HCEC 1CT (cell line): ENCODE measurements around the gene TMEM144.

Experiments
- DNase-seq: peaks from one replicate; pipeline ENCODE4 v3.0.0-alpha.2; 2017

The TMEM144 gene

DNA sequence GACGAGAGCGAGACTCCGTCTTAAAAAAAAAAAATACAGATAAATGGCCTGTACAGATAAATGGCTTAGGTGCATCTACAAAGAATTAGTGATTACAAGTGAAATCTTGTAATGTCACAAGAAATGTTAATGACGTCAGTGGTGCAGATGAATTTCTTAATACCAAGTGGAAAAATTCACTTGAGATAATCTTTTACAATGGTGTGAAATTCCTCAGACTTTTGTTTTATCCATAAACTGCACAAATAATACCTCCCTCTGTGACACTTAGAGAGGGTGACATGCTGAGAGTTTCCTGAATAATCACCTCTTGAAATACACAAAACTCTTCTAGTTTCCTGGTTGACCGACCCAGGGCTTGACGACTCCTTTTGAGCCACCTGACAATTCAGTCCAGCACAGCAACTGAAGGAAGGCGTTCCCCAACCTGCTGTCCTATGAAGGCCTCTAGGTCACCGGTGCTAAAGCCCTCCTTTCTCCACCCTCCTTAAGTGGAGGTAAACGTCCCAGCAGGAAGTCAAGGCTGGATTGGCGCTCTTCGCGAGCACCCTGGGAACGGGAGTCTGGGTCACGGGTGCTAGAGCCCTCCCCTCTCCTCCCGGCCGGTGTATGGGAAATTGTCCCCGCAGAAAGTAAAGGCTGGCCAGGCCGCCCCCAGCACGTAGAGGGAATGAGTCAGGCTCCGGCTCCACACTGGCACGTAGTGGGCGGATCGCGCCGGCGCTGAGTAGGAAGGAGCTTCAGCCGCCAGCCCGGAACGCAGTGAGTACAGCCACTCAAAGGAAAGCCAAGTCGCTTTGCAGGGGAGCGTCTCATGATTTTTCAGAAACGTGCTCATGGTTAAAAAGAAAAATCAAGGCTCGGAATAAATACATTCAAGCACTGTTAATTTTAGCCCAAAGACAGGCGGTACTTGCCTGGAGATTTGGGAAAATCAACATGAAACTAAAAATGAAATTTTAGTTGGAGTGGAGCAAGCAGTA, at the start of gene TMEM144:
TSS of gene TMEM144 (plus strand) at position 662 of the 983 bp plus-strand sequence. CDS start 2,182 bp downstream, outside the sequence.
- DNase-seq: peak; percentile 78

DNA sequence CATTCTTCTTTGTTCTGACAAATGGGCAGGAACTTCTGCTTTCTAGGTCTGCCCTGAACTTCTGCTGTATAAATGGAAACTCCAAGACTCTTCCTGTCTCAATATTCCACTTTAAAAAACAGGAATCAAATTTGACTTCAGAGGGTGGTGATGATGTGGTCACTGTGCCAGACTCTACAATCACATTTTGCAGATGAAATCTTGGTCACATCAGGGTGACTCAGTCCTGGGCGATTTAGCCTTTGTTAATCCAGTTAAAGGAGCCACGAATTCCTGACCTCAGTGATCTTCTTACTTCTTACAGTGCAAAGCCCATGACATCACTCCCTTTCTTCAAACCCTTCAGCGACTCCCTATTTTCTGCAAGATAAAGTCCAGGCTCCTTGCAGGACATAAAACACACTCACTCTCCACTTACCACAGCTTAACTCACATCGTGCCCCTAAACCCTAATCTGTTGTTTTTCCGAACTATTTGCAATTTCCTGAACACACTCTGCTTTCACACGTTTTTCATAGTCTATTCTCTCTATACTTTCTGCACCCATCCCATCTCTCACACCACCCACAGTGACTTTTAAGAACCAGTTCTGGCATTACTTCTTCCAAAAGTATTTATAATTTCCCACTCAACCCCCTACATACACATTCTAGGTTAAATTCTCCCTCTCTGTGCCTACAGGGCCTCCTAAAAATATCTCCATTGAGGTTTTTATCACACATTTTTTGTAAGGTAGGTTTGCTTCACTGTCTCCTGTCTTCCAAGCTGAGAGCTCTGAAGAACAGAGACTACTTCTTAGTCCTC, 48.5 kb upstream of the TMEM144 start:
- DNase-seq: peak; percentile 86

DNA sequence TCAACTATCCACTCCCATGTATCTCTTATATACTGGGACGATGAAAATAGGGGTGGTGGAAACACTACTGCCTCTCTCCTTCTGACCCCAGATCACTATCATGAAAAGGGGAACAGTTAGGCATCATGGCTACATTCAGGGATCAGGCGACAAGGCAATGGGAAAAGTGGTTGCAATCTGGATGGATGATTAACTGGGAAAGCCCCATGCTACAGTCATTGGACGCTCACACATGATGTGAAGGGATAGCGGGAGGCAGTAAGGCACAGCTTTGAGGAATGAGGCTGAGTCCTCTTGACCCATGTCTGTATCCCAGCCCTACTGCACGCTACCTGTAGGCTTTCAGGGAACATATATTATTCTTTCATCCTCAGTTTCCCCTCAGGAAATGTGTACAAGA, 47.7 kb upstream of the TMEM144 start:
- DNase-seq: no peak

DNA sequence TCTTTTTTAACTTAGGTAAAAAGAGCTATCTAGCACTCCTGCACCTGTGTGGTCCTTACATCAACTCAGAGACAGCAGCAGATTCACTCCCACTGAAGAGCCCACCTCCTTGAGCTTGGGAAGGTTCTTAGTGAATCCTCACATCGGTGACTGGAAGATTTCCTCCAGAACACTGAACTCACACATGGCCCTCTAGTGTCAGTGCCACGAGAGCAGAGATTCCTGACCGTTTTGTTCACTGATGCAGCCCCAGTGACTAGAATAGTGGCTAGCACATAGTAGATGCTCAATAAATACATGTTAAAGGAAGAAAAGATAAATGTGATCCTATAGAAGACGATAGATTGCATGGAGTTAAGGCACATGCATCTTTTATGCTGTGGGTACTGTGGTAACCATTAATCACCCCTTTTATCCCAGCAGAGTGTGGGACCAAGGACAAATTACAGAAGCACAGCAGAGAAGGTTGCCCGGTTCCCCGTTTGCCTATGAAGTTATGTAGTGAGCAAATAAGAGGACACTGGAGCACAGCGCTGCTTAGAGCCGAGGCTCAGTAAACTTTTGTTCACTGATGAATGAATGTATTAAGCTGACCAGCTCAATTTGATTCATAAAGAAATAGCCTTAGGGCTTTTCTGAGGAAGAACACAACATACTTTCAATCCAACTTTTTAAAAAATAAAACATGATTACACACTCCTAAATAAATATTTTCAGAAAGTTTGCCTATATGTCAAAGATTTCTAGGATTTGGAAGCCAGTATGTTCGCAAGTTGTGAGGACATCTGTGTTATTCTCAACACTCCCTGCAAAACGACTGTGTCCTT, 46.1 kb upstream of the TMEM144 start:
- no peak for DNase-seq

DNA sequence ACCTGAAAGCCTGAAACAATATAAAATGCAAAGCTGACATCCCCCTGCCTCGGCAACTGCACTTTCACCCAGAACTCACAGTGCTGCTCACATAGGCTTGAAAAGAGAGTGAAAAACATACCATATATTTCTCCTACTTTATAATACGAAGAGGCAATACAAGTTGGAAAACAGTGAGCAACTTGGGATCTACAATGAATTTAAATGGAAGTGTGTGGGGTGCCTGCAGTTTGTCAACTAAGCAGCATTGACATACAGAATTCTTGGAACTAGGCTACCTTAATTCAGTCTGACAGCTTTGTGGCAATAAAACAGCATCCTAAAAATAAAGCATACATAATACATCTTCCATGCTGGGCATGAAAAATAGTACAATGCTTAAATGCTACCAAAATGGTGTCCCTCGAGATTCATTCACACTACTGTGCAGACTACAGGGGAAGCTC, 45.5 kb upstream of the TMEM144 start:
- DNase-seq: no peak

DNA sequence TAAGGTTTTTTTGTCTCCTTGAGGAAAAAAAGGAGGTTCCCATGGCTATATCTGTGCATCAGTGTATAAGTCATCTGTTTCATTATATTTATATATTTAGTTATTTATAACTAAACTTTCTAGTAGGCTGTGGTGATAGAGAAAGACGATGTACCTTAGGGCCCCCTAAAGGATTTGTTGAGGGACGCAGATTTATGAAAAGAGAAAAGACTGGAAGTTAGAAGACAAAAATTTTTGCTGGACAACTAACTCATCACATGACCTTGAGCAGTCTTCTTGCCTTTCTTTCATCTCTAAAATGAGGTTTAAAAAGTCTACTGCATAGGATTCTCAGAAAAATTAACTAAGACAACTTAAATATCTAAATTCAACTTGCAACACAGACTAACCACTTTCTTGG, 43.6 kb upstream of the TMEM144 start:
- DNase-seq: no peak

DNA sequence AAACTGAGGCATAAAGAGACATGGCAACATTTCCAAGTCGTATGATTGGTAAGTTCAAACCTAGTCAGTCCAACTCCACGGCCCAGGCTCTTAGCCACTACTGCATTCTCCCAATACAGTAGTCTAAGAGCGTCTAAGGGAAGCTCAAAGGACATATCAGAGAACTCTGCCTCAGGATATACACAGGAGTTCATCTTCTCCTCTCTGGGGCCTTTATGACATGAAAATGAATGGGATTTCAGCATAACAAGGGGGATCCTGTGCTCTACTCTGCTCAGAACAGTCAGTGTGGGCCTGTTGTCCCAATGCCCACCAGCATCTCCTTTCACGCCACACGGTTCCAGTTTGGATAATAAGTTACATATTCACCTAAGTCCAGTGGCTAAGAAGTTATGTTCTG, 41.7 kb upstream of the TMEM144 start:
- no peak for DNase-seq

DNA sequence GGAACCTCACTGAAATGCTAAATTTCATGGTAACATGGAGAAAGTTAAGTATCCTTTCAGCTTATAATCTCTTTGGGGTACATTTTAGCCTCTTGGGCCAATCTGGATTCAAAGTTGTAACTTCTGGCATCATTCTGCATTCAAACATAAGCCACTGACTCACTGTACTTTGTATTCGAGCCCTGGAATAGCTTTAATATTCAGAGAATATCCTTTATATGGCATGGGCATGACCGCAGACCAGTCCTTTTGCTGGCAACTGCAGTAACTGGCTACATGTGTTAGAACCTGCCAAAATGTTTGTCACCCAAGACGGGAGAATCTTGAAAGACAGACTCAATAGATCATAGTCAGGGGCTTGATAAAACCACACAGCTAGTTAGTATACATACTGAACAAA, 40.8 kb upstream of the TMEM144 start:
- no peak for DNase-seq

DNA sequence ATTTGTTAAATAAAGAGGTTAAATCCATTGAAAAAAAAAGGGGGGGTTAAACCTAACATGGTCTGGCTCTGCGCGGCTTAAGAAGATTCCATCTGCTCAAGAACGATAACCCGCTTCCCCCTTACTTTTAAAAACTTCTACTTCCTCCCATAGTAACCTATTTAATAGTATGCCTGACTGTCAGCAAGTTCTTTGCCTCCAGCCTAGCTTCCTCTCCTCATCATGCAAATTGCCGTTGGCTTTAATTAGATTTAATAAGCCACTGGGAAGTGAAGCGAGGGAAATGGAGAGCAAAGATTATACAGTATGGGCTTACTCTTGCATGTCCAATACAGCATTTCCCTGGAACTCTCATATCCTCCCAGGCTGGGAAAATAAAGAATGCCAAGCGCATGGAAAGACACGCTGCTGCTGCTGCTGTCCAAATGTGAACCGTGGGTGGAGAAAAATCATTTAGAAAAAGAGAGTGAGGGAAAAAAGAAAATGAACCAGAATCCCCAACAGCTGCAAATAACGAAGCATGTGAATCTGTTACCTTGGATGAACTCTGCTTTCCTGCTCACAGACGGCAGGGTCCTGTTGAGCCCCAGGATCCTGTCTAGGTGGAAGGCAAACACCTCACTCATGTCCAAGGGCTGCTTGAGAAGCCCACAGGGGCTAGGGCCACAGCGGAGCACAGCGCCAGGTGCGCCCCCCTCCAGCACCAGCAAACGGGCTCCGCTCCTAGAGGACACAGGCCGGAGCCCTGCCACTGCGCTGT, 40.2 kb upstream of the TMEM144 start:
- peak; percentile 15 for DNase-seq

DNA sequence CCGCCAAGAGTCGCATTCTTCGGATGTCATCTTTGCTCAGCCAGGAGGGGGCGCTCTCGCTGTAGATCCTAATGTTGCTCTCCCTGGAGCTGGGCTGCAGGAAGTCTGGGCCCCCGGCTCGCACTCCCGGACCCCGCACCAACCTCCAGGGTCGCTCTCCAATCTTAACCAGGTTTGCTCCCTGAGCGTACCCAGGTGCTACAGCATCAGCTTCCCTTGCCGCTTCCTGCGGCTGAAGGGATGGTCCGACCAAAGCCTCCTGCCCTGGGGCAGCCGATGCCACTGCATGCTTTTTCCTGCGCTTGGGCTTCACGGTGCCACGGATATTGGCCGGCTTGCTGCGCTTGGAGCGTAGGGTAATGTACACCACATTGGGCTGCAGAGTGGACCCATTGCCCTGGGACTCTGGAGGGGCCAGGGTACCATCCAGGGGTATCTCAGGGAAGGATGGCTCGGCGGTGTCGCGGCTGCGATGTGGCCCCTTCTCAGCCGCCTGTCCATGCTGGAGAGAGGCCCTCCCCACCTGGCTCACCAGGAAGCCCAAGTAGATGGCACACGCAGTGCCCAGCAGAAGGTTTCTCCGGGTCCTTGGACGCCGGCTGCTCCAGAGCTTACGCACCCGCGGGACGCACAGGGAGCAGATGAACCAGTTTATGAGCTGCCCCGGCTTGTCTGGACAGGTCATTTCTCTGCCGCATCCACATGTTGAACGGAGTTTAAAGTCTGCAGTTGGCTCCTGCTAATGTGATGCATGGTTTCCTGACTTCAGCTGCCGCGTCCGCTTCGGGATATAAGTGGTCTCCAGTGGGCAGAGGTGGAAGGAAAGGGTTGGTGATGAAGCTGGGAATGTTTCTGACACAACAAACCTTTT, 39.4 kb upstream of the TMEM144 start:
- no peak for DNase-seq

DNA sequence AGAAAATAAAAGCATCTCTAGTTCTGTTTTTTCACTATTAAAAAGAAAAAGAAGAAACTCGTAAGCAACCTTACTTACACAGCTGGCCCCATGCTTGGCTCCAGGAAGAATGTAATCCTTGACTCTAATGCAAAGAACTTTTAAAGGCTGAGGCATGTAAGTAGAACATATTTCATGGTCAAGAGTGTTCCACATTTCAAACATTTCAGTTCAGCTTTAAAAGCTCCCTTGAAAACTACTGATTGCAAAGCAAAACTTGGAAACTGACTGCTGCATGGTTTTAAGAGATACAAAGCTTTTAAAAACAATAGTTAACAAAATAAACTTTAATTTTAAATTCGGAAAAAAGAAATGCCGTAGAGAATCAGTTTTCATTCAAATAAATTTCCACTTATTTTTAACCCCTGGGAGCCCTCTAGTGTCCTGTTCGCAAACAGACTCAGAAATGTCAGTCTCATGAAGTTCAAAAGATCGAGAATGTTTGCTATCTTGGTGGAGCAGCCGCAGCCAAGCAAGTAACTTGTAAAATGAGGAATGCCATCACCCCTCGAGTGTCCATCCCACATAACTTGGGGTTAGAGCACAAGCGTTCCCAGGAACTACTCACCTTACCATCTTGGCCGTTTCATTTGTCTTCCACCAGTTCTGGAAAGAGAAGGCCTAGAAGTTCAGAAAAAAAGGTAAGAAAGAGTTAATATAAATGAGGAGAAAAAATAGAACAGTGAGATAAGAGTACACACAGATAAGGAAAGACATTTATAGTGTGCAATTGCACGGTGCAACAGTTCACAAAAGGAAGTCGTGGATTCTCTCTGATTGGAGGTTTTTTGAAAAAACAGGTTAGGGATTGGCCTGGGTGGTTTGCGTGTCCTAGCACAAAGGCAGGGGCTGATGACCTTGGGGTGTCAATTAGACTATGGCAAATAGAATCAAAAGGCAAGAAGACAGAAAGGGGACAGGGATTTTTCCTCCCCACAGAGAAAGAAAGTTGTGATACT, 37.7 kb upstream of the TMEM144 start, which contains the start of gene GASK1B:
TSS of gene GASK1B (minus strand) at position 765 of the 998 bp plus-strand sequence. CDS start 1,650 bp downstream, outside the sequence.
- peak; percentile 53 for DNase-seq

DNA sequence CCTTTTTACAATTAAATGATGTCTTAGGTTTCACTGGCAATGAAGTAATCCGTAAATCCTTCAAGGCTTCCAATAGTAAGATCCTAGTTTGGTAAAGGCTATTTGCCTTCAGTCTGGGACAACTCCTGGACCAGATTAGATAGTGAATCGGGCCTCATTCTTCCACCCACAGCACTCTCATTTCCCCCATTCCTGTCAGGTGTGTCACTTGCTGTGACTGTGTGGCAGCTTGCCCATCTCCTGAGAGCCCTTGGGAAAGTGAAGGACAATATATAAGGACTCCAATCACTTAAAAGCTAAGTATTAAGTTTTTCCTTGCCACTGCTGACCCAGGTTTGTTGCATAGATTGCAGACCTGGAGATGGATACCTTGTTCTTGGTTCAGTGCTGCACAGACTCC, 34.2 kb upstream of the TMEM144 start:
- peak; percentile 32 for DNase-seq

DNA sequence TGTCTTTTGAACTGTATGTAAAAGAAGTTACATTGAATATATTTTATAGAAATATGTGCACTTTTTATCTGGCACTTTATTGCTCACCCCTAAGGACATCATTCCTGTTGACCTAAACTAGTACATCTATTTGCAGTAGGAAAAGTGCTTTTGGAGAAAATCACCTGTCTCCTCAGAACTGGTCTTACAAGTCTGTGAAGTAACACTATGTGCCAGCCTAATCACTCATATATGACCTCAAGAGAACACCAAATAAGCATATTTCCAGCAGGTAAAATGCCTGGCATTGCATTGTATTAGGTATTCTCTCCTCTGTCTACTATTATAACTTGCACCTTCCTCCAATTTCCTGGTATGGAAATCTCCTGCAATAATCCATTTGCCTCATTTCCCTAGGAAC, 33.5 kb upstream of the TMEM144 start:
- no peak for DNase-seq

DNA sequence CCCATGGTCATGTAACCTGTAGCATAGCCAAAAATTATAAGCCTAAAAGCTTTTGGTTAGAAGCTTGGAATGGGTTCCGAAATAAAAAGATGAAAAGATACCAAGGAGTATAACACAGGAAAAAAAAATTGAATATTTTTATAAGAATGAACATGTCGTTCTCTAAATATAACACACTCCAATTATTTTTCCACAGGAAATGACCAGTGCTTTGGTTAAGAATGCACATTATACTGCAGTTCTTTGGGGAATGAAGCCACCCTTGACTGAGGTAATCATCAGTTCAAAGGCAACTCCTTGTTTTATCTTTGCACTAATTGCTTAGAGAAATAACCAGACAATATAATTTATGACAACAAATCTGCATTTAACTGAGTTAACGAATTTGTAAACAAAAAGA, 30.8 kb upstream of the TMEM144 start:
- DNase-seq: no peak

DNA sequence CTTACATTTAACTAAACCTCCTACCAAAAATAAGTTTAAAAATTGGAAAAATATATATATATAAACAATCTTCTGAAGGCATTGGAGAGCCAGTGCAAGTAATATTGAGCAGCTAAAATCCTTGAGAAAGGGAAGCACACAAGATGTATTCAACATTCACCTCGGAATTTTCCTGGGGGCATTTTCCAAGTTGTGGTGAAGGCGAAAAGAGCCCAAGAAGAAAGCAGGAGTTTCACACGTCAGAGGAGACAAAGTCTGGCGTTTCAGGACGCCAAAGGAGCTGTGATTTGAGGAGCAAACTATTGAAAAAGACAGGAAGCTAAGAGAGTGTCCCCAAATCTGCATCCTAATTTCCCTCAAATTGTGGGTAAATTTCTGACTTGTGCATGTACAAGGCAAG, 28.4 kb upstream of the TMEM144 start:
- no peak for DNase-seq

DNA sequence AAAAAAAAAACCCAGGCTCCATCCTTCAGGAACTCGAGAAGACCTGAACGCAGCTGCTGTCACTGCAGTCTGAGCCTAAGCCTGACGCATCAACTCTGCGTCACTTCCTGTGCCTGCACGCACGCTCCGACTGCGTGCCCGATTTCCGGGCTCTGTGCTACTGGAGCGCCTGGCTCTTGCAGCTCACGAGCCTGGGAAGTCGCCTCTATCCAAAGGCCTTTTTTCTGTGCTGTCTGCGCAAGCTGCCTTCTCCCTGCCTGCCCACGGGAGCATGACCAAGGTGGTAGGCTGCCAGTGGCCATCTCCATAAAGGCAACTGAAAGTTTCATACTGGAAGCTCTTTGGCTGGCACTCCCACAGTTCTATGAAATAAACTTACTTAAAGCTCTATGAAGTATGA, 27.6 kb upstream of the TMEM144 start:
- no peak for DNase-seq

DNA sequence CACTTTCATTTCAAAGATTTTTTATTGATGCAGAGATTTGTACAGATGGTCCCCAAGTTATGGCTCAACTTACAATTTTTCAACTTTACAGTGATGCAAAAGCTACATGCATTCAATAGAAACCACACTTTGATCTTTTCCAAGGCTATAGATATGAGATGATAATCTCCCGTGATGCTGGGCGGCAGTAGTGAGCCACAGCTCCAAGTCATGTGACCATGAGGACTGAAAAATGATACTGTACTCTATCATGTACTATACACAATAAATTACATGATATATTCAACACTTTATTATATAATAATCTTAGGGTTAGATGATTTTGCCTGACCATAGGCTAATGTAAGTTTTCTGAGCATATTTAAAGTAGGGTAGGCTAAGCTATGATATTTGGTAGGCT, 23.5 kb upstream of the TMEM144 start:
- no peak for DNase-seq

DNA sequence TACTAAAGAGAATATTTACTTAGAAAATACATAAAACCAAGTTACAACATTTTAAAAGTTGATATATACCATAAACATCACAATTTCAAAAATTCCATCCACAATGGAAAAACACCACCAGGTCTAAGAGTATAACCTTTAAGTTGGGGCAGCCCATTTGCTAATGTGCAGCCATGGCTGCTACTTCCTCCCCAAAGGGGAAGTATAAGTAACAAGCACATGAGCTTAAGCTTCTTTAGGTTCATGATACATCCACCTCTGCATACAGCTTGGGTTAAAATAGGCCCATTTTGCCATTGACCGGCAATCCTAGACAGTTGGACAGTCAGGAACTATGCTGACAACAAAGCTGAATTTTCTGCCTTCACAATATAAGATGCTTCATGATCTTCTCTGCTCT, 20.9 kb upstream of the TMEM144 start:
- DNase-seq: no peak

DNA sequence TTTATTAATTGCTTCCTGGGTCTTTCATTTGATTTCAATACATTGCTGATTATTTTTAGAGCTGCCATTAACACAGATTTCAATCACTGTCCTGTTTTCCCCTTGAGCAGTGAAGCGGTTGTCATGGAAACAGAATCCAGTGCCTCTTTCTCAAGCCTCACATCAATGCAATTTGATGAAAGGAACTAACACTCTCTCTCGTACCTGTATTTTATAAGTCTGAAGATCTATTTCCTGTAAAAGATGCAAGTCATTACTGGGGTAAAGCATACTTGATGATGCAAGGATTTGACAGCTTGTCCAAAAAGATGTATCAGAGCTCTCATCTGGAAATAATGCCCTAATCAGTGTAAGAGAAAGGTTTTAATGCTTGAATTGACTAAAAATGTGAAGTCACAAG, 19.6 kb upstream of the TMEM144 start:
- no peak for DNase-seq
